ENCODE data around the gene POLR1A. TPM values are rescaled to one million over a fixed set of nuclear protein-coding genes. Genes with fewer than 3 reads are reported as not detected.

The POLR1A gene
- total RNA-seq, 1 donor: 17.4 TPM

DNA sequence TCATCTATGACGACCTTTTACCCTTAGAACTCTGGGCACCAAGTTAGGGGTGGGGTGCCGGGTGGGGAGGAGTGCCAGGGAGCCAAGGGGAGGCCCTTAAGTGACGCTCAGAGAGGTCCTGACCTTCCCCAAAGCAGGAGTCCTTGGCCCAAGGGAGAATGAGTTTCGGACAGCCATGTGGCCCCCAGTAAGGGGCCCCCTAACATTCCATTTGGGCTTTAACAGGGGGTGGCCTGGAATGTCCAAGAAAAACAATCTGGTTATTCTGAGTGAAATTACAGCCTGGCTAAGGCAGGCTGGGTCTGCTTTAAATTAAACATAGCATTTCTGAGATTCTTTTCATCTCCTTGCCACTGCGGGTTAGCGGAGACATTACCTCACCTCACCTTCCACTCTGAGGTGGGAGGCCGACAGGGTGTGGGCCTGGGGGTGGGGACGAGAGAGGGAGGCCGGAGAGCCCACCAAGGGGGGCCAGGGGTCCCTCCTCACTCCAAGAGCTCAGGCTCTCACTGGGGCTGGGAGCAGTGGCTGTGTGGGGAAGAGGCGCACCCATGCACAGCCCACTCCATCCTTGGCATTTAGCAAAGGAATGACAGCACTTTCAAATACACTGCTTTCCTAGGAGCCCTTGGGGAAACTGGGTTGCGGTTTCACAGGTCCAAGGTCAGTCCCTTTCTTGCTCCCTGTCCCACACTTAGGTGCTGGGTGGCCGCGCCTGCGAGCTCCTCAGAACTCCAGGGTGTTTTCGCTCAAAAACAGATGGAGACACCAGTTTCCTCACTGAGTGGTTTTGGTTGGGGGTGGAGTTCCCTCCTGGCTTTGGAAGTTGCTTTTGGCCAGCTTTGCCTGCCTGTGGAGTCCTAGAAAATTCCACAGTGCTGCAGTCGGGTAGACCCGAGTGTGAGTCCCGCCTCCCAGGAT is 107.4 kb downstream of the POLR1A start:
- no peak for TF ChIP-seq CTCF (IDR thresholded peaks at IDR 0.05; ENCODE audit: extremely low read depth, low read depth, low read length)
- peak overlapping the region; percentile 85 for H3K27ac ChIP-seq (ENCODE audit: low read depth, low read length)
- H4K20me1 ChIP-seq (ENCODE audit: insufficient read depth, low read length): no peaks in the 10 kb centered on the region
- no peaks in the 10 kb centered on the region for H3K36me3 ChIP-seq (ENCODE audit: insufficient read depth, low read length)
- no peaks in the 10 kb centered on the region for H3K79me2 ChIP-seq (ENCODE audit: insufficient read depth, low read length)
- H3K4me1 ChIP-seq (ENCODE audit: insufficient read depth, low read length): peaks cover 45% of the 10 kb centered on the region
- H3K4me2 ChIP-seq (ENCODE audit: insufficient read depth, low read length): peak overlapping the region; percentile 74
- no peaks in the 10 kb centered on the region for H3K27me3 ChIP-seq (ENCODE audit: insufficient read depth, low read length)
- H3K4me3 ChIP-seq (ENCODE audit: insufficient read depth, low read length): peak overlapping the region; percentile 55
- H3K9me3 ChIP-seq (ENCODE audit: low read depth, low read length): no peaks in the 10 kb centered on the region
- DNase-seq (ENCODE audit: insufficient read length, low spot score, missing footprints): peak; percentile 80
- H2AFZ ChIP-seq (ENCODE audit: low read length): peak overlapping the region; percentile 75

GRCh38 chr2:85997017-85997970 is 108.4 kb downstream of the POLR1A start:
- Histone ChIP-seq H3K36me3 (ENCODE audit: insufficient read depth, low read length) (no peaks in the 10 kb centered on the region), H3K4me2 (ENCODE audit: insufficient read depth, low read length) (peak overlapping the region; percentile 74), H3K79me2 (ENCODE audit: insufficient read depth, low read length) (no peaks in the 10 kb centered on the region), H3K27ac (ENCODE audit: low read depth, low read length) (peak overlapping the region; percentile 85), H4K20me1 (ENCODE audit: insufficient read depth, low read length) (no peaks in the 10 kb centered on the region), H3K4me3 (ENCODE audit: insufficient read depth, low read length) (no peak overlapping the region), H3K9me3 (ENCODE audit: low read depth, low read length) (no peaks in the 10 kb centered on the region), H3K27me3 (ENCODE audit: insufficient read depth, low read length) (no peaks in the 10 kb centered on the region), H2AFZ (ENCODE audit: low read length) (peak overlapping the region; percentile 36), H3K4me1 (ENCODE audit: insufficient read depth, low read length) (peaks cover 45% of the 10 kb centered on the region)
- DNase-seq (ENCODE audit: insufficient read length, low spot score, missing footprints): no peak
- TF ChIP-seq CTCF (IDR thresholded peaks at IDR 0.05; ENCODE audit: extremely low read depth, low read depth, low read length): no peak

DNA sequence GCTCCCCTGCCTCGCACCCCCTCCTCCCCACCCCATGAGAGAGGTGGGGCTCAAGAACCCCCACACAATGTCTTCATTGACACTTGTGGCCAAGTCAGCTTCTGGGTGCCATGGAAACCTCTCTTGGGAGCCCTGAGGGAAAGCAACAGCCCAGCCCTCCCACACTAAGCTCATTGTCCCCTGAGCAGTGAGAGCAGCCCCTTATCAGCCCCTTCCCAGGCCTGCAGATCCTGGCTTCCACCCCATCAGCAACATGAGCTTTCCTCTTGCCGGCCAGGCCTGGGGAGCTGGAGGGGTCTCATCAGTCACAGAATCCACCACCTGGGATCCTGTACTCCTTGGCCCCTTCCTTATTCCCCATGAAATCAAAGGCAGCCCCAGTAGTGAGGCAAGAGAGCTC is 109.1 kb downstream of the POLR1A start:
- H2AFZ ChIP-seq (ENCODE audit: low read length): no peak overlapping the region
- peaks cover 45% of the 10 kb centered on the region for H3K4me1 ChIP-seq (ENCODE audit: insufficient read depth, low read length)
- H3K79me2 ChIP-seq (ENCODE audit: insufficient read depth, low read length): no peaks in the 10 kb centered on the region
- no peaks in the 10 kb centered on the region for H3K9me3 ChIP-seq (ENCODE audit: low read depth, low read length)
- DNase-seq (ENCODE audit: insufficient read length, low spot score, missing footprints): no peak
- no peak overlapping the region for H3K4me3 ChIP-seq (ENCODE audit: insufficient read depth, low read length)
- no peak for TF ChIP-seq CTCF (IDR thresholded peaks at IDR 0.05; ENCODE audit: extremely low read depth, low read depth, low read length)
- no peaks in the 10 kb centered on the region for H3K36me3 ChIP-seq (ENCODE audit: insufficient read depth, low read length)
- H3K4me2 ChIP-seq (ENCODE audit: insufficient read depth, low read length): no peak overlapping the region
- no peak overlapping the region for H3K27ac ChIP-seq (ENCODE audit: low read depth, low read length)
- H3K27me3 ChIP-seq (ENCODE audit: insufficient read depth, low read length): no peaks in the 10 kb centered on the region
- H4K20me1 ChIP-seq (ENCODE audit: insufficient read depth, low read length): no peaks in the 10 kb centered on the region
